Stimulated activated CD8-positive, alpha-beta memory T cell treated with anti-CD3 and anti-CD28 coated beads, Interleukin-12 subunit alpha, Interleukin-12 subunit beta, amount 100 ng/mL, for 24 hours (primary cell): ENCODE measurements around the gene KIF25.

Experiments used
- DNase-seq: peaks from one replicate; pipeline ENCODE4 v3.0.0-alpha.2; 2020; ENCODE audit errors: extremely low read depth

Gene KIF25, protein sequence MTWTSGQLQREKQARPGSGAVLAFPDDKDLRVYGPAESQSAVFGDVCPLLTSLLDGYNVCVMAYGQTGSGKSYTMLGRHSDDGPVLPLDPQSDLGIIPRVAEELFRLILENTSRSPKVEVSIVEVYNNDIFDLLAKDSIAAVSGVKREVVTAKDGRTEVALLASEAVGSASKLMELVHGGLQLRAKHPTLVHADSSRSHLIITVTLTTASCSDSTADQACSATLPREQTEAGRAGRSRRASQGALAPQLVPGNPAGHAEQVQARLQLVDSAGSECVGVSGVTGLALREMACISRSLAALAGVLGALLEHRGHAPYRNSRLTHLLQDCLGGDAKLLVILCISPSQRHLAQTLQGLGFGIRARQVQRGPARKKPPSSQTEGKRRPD

DNA sequence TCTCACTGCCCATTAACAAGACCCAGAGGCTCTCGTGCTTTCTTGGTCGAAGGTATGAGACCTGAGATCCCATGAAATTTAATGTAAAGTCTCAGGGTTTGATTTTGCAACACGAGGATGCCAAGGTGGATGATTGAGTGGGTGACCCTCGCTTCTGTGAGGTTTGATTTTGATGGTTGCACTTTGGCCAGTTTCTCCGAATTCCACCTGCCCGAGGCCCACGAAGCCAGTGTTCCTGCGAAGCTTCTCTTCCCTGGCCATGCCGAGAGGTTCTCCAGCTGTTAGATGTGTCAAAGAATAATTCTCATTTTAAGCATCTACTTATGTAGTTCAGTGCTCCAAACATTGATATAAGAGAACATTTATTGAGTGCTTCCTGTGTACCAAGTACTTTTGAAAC lies at the start of gene KIF25:
KIF25 (plus strand) TSS at position 30 of the 400 bp plus-strand sequence. CDS start 31,915 bp downstream, outside the sequence.
- DNase-seq, result no peak

DNA sequence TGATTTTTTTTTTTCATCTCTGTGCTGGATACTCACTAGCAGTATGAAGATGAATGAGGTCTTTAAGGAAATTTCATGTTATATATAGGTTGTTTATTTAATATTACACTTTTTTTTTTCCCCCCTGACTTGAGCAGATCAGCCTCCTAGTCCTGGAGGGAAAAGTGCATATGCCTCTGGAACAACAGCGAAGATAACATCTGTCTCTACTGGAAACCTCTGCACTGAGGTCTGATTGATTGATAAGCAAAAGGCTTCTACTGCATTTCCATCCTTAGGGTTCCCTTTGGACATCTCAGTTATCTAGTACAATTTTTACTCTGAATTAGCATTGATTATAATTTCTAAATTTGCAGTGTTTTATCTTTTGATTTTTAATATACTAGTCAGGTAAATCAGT lies 49.8 kb upstream of the KIF25 start:
- no peak for DNase-seq

DNA sequence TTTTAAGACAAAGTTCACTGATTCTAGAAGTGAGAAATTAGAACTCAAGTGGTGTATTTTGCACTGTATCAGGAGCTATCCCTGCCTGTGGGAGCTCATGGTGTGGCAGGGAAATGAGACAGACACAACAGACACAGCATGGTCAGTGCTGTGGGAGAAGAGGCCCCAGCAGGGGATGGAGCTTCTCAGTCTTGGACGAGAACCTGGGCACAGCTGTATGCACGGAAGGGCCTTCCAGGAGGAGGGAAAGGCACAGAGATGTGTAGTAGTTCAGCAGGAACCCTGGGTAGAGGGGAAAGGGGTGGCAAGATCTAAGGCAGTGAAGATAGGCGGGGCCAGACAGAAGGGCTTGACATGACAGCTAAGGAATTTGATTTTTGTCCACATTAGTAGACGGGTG lies 48.8 kb upstream of the KIF25 start:
- no peak for DNase-seq

DNA sequence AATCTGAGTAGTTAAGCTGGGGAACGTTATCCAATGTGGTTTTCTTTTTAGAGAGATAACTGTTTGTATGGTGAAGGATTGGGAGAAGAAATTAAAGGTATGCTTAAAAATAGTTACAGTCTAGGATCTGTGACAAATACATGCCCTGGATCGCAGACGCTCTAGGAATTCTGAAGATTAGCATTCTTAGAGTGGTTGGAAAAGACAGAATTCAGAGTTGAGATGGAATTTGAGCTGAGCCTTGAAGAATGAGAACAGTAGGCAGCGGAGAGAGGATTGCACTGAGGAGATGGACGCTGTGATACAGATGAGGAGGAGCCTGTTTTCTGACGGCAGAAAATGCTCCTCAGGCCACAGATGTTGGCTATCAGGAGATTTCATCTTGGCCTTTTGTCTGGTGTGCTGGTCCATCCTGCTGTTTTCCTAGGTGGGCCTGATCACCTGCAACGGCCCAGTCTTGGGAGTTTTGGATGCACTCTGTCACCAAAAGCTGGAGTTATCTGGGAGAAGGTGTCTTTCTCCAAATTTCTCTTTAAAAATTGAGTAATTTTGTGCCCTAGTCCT lies 48.3 kb upstream of the KIF25 start:
- no peak for DNase-seq

DNA sequence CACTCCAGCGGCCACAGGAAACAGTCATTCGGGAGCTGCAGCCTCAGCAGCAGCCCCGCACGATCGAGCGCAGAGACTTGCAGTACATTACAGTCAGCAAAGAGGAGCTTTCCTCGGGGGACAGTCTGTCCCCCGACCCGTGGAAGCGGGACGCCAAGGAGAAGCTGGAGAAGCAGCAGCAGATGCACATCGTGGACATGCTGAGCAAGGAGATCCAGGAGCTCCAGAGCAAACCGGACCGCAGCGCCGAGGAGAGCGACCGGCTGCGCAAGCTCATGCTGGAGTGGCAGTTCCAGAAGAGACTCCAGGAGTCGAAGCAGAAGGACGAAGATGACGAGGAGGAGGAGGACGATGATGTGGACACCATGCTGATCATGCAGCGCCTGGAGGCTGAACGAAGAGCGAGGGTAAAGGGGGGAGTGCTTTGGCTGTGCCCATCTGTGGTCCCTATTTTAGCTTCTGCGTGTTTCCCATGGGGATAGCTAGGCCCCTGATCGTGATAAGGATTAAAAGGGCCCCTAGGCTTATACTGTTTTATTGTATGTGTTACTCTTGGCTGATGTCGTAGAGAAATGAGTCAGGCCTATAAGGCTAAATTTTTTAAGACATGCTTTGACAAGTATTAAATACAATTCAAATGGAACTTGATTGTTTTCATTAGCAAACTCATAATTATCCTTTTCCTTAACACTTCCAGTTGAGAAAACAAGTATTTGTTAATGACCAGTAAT lies 45.5 kb upstream of the KIF25 start:
- no peak for DNase-seq

DNA sequence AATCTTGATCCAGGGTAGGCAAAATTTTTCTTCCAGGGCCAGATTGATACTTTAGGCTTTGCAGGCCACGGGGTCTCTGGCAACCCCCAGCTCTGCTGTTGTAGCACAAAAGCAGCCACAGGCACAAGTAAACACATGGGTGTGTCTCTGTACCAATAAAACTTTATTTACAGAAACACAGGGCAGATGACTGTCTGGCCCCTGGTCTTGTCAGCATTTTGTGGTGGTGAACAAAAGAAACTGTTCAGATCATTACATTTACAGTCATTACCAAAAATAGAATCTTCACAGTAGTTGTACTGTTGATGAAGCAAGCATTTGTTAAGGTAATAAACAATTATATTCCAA lies 45.0 kb upstream of the KIF25 start:
- DNase-seq, result no peak

DNA sequence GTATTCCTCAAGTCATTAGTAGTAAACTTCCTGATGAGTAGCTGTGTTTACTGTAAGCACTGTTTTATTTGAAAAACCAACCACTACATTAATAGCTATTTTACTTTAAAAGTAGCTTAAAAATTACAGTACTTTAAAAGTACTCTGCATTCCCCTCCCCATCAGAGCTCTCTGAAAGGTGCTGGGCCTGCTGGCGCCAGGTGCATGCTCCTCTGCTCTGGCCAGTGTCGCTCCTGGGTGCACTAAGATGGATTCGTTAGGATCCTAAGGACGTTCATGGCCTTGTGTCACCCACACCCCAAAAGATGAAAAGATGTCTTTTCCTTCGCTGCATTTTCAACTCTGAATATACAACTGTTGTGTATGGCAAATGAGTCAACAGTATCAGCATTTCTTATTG lies 43.9 kb upstream of the KIF25 start:
- DNase-seq, result no peak

DNA sequence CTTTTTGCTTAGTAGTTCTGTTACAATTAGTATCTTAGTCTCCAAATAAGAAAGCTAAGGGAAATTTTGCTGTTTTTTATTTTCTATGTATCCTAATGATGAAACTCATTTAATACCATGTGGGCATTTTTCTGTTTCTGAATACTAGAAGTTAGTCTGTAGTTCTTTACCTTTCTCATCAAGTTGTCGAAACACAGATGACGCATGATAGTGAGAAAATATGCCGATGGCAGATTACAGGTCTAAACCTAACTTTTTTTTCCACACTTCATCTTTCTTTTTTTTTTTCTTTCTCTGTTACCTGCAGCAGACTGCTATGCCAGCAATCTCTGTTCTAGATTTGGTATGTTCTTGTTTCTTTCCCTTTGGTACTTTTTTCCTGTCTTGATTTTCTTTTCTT lies 43.3 kb upstream of the KIF25 start:
- no peak for DNase-seq

DNA sequence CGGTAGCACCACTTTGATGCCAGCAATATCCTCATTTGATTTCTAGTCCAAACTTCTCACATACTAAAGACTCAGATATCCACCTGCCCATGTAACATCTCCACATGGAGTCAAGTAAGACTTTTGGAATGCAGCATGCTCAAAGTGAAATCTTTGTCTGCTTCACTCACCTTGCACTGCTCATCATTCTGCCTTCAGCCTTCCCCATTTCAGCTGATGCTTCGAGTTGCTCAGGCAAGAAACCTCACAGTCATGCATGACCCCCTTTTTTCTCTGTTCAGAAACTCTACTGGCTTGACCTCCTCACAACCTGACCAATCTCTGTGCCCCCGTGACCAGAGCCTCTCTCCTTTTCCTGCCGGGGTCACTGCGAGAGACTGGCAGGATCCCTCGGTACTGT lies 41.0 kb upstream of the KIF25 start:
- DNase-seq, result no peak

DNA sequence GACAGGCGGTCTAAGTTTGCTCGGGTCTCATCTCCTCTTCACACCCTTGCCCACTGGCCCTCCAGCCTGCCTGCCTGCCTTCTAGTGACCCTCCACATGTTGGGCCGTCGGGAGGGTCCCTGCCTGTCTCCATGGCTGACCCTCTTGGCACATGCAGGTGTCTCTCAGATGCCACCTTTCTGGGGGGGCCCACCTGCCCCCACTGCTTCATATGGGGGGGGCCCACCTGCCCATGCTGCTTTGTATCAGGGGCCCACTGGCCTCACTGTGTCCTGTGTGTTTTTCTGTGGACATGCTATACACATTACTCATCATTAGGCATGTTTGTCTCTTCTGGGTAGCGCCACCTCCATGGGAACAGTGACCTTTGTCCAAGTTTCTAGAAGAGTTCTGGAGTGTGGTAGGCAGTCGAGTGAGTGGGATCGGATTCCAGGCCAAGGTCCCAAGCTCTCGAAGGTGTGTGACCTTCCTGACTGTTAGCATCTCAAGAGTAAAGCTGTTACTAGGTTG lies 40.4 kb upstream of the KIF25 start:
- no peak for DNase-seq

DNA sequence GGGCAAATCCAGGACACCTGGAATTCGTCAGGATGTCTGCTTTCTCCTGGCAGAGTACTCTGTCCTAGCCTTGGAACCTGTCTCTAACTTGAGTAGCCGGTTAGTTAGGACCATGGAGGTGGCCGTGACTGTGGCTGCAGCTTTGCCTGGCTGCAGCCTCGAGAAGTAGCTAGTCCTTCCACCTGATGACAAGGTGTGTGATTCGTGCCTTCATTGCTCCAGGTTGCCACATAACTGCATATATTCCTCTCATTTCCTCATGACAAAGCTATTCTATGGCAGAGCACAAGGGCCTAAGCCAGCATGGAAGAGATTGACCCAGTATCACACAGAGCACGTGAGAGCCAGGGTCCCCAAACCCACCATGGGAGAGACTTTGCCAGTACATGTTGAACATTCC lies 39.8 kb upstream of the KIF25 start:
- DNase-seq, result no peak

DNA sequence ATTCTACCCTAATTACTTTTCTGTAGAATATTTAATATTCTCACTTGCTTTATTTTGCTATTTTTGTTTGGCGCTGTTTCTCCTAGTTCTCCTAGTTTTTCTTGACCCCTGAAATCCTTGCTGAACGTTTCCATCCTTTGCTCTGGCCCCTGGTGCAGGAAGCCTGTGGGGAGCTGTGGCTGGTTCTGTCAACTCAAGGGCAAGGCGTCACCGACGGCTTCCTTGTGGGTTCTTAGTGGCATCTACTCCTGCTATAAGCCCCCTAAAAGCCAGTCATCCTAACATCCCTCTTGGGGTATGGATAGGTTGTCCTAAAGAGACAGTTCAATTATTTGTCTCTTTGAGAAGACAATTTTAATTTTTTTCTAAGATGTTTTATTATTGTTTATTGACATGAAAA lies 36.9 kb upstream of the KIF25 start:
- DNase-seq, result no peak

DNA sequence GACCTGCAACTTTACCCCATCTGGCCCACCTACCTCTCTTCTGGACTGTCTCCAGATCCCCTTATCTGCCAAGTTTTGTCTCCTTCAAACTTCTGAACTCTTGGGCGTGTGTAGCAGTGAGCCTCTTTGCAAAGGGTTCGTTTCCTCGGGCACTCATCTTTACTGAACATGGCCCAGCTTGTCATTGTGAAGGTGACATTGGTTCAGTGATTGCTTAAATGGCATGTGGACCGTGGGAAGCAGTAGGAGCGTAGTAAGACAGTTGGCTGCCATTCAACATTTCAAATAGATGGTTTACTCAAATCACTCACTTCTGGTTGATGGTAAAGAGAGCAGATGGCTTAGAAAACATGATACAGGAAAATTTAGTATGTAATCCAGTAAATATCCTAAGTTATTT lies 34.8 kb upstream of the KIF25 start:
- no peak for DNase-seq

DNA sequence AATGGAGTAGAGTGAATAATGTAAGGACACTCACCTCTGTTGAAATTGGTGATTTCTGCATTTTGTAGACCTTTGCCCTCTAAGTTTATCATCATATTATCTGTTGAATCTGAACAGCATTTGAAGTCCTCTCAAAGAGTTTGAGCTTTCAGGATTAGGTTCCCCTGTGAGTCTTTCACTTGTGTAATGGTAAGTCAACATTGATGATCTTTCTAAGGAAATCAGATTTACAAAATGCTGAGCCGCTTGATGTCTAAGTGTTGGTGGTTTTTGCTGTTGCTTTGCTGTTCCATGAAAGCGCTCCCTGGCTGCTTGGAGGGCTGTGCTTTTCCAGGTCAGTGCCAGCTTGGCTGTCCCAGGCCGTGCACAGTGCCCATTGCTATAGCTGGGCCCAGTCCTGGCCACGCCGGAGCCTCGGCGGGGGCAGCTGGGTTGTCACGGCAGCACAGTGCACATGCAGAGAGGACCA lies 33.8 kb upstream of the KIF25 start:
- no peak for DNase-seq

DNA sequence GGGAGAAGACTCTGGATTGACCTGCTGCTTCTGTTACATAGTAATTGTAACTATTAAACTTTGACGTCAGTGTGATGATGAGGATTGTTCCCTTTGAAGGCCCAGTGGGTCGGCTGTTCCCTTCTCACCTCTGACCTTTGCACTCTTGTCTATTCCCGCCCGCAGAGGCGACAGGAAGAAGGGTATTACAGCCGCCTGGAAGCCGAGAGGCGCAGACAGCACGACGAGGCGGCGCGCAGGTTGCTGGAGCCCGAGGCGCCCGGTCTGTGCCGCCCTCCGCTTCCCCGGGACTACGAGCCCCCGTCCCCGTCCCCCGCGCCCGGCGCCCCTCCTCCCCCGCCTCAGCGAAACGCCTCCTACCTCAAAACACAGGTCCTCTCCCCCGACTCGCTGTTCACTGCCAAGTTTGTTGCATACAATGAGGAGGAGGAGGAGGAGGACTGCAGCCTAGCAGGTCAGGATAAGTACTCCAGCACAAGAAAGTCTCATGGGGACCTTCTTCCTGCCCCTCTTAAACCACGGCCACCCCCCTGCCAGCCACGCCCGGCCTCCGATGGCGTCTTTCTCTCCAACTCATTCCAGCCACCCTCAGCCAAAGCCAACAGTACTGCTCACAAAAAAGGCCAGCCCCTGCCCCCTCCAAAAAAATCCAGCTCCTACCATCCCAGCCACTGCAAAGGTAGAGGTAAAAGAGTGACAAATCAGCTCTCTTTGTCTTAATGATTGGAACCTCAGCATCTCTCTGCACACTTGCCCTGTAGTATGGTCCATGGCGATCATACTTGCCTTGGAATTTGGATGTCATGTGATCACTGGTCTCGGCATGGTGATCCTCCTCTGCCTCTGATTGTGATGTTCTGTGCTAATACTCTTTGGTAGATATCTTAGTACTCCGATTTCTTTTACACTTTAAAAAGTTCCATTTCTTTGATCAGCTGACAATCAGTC lies 31.6 kb upstream of the KIF25 start:
- no peak for DNase-seq

DNA sequence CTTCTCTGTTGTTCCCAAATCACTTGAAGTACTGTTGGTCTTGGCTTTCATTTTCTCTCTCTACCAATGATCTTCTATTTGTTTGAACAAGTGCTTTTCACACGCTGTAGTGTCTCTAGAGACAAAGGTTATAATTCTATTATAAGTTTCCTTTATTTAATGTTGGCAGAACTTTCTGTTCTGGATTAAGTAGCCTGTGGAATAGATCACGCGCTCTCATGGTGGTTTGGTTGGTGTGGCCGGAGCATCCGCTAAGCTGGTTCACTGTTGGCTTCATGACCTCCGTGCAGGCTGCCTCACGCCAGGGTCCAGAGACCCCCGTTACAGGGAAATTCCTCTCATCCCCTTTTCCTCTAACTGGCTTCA lies 30.9 kb upstream of the KIF25 start:
- no peak for DNase-seq

DNA sequence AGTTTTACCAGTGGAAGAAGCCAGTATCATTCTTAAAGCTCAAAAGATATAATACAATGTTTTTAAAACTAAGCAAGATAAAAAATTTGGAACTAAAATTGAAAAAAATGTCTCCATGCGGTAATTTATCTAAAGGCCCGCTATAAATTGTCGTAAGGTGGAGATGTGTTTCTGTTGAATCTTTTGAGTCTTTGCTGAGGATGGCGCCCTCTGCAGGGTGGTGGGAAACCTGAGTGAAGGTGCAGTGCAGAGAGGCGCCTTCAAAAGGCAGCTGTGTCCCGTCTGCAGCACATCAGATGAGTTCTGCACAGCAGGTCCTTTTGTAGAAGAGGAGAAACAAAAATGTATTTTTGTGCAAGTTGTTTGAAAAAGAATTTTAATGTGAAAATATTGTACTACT lies 29.4 kb upstream of the KIF25 start:
- no peak for DNase-seq

DNA sequence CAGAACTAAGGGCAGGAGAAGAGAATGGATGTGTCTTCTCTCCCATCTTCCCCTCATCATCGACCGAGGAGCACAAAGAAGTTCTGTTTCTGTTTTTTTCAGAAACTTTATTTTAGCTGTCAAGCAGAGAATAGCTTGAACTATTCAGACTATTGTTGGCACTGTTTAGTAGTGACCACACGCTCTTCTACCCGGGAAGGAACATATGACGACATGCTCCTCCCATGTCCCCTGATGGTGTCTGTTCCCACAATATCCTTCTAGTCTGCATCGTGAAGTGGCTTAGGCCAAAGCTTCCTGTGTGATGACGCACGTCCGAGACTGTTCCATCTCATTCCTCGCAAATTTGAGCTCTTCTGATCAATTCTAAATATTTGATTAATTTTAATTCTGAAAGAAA lies 27.2 kb upstream of the KIF25 start:
- no peak for DNase-seq

DNA sequence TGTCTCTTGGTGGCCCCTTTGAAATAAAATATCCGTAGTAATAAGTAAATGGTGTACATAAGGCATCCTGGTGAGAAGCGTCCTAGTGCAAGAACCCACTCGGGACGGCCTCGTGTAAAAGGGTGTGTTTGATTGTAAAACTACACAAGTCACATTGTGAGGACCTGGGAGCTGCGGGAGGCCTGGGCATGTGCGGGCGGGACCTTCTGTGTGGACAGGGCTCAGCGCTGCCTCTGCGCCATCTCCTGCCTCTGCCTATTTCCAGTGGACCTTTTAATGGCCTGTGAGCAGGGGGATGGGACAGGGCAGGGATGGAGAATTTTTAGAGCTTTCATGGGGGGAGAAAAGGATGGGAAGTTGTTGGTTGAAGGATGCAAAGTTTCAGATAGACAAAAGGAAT lies 25.3 kb upstream of the KIF25 start:
- no peak for DNase-seq

DNA sequence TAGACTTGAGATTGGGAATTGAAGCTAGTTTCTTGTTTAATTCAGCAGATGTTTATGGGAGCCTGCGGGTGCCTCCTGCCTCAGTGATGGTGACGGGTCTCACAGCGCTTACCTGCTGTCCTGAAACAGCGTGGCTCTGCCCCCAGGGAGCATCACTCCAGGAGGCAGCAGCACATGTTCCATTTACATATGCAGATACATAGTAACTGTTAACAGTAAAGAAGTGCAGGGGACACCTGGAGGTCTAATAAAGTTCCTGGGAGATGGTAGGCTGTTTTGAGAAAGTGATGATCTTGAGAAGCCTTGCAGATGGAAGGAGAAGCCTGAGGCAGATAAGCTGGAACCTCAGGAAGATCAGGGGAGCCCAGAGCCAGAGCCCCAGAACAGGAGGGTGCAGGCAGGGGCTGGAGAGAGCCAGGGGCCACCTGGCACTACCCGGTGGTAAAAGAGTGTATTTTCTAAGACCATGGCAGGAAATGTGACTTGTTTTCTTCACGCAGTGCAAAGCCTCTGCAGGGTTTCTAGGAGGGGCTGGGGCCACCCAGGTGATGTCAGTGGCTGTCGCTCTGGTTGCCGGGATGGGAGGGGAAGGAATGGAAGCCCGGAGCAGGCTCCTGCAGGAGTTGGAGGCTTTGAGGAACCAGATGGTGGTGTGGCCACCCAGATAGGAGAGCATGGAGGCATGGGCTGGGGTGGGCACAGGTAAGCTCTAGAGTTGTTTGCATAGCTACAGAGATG lies 24.2 kb upstream of the KIF25 start:
- no peak for DNase-seq
